Activated T-cell treated with anti-CD3 and anti-CD28 coated beads, Interleukin-2, amount 50 U/mL, for 24 hours (primary cell): Measurements from ENCODE around the gene MED13L.

Experiments used
- DNase-seq: peaks from one replicate; pipeline ENCODE4 v3.0.0-alpha.2; 2020
- H3K27ac Mint-ChIP-seq: 2 replicates; pipeline ENCODE4 v1.8.0; 2020; ENCODE audit warnings: mild to moderate bottlenecking, mixed read lengths
- H3K27me3 Mint-ChIP-seq: 2 replicates; pipeline ENCODE4 v1.8.0; 2020; ENCODE audit warnings: mixed read lengths
- H3K36me3 Mint-ChIP-seq: 2 replicates; pipeline ENCODE4 v1.8.0; 2020; ENCODE audit warnings: low read depth, mixed read lengths
- H3K4me1 Mint-ChIP-seq: 2 replicates; pipeline ENCODE4 v1.8.0; 2020; ENCODE audit warnings: low read depth, mixed read lengths
- H3K4me3 Mint-ChIP-seq: 2 replicates; pipeline ENCODE4 v1.8.0; 2020; ENCODE audit warnings: mild to moderate bottlenecking, moderate library complexity, mixed read lengths
- H3K9me3 Mint-ChIP-seq: 2 replicates; pipeline ENCODE4 v1.8.0; 2020; ENCODE audit warnings: mixed read lengths

Gene MED13L

GRCh38 chr12:116277467-116278278, at the start of gene MED13L:
MED13L (minus strand) TSS chr12:116277693; CDS start chr12:116277131, 562 bp downstream.
- H3K36me3 Mint-ChIP-seq = peaks cover 8% of the 10 kb centered on the region
- DNase-seq = peak; percentile 93
- no peaks in the 10 kb centered on the region for H3K27me3 Mint-ChIP-seq
- H3K4me3 Mint-ChIP-seq = peak within 1 kb of the TSS; percentile 94
- H3K9me3 Mint-ChIP-seq = no peaks in the 10 kb centered on the region
- peaks cover 38% of the 10 kb centered on the region for H3K4me1 Mint-ChIP-seq
- H3K27ac Mint-ChIP-seq = peak within 1 kb of the TSS; percentile 94

GRCh38 chr12:116325336-116325664, 47.8 kb upstream of the MED13L start:
- H3K27ac Mint-ChIP-seq = peak overlapping the region; percentile 81
- H3K27me3 Mint-ChIP-seq = no peaks in the 10 kb centered on the region
- peak overlapping the region; percentile 12 for H3K4me3 Mint-ChIP-seq
- H3K36me3 Mint-ChIP-seq = no peaks in the 10 kb centered on the region
- DNase-seq = no peak
- H3K4me1 Mint-ChIP-seq = peaks cover 38% of the 10 kb centered on the region
- H3K9me3 Mint-ChIP-seq = no peaks in the 10 kb centered on the region

- H3K4me1 Mint-ChIP-seq = peaks cover 43% of the 10 kb centered on the region
- no peak for DNase-seq
- no peaks in the 10 kb centered on the region for H3K27me3 Mint-ChIP-seq
- H3K27ac Mint-ChIP-seq = peak overlapping the region; percentile 81
- H3K36me3 Mint-ChIP-seq = no peaks in the 10 kb centered on the region
- H3K4me3 Mint-ChIP-seq = peak overlapping the region; percentile 12
- no peaks in the 10 kb centered on the region for H3K9me3 Mint-ChIP-seq
Measured at GRCh38 chr12:116324654-116325335, 47.3 kb upstream of the MED13L start.

- Mint-ChIP-seq H3K4me3 (no peak overlapping the region), H3K27ac (peak overlapping the region; percentile 61), H3K4me1 (peaks cover 53% of the 10 kb centered on the region), H3K36me3 (no peaks in the 10 kb centered on the region), H3K27me3 (no peaks in the 10 kb centered on the region), H3K9me3 (no peaks in the 10 kb centered on the region)
- no peak for DNase-seq
Measured at GRCh38 chr12:116323406-116324386, 46.2 kb upstream of the MED13L start.

GRCh38 chr12:116321913-116322312, 44.4 kb upstream of the MED13L start:
- Mint-ChIP-seq H3K4me3 (no peak overlapping the region), H3K27me3 (no peaks in the 10 kb centered on the region), H3K9me3 (no peaks in the 10 kb centered on the region), H3K36me3 (no peaks in the 10 kb centered on the region), H3K27ac (no peak overlapping the region), H3K4me1 (peaks cover 55% of the 10 kb centered on the region)
- no peak for DNase-seq

GRCh38 chr12:116320791-116321217, 43.3 kb upstream of the MED13L start:
- no peak overlapping the region for H3K4me3 Mint-ChIP-seq
- H3K27ac Mint-ChIP-seq = peak overlapping the region; percentile 89
- peaks cover 52% of the 10 kb centered on the region for H3K4me1 Mint-ChIP-seq
- DNase-seq = no peak
- H3K27me3 Mint-ChIP-seq = no peaks in the 10 kb centered on the region
- no peaks in the 10 kb centered on the region for H3K9me3 Mint-ChIP-seq
- H3K36me3 Mint-ChIP-seq = no peaks in the 10 kb centered on the region

GRCh38 chr12:116319898-116320621, 42.6 kb upstream of the MED13L start:
- H3K4me1 Mint-ChIP-seq = peaks cover 45% of the 10 kb centered on the region
- peak overlapping the region; percentile 48 for H3K4me3 Mint-ChIP-seq
- peak overlapping the region; percentile 89 for H3K27ac Mint-ChIP-seq
- no peaks in the 10 kb centered on the region for H3K36me3 Mint-ChIP-seq
- DNase-seq = peak; percentile 44
- H3K27me3 Mint-ChIP-seq = no peaks in the 10 kb centered on the region
- no peaks in the 10 kb centered on the region for H3K9me3 Mint-ChIP-seq

- H3K36me3 Mint-ChIP-seq = no peaks in the 10 kb centered on the region
- peak overlapping the region; percentile 48 for H3K4me3 Mint-ChIP-seq
- DNase-seq = no peak
- H3K4me1 Mint-ChIP-seq = peaks cover 41% of the 10 kb centered on the region
- H3K9me3 Mint-ChIP-seq = no peaks in the 10 kb centered on the region
- H3K27me3 Mint-ChIP-seq = no peaks in the 10 kb centered on the region
- H3K27ac Mint-ChIP-seq = peak overlapping the region; percentile 89
Measured at GRCh38 chr12:116319233-116319897, 41.9 kb upstream of the MED13L start.

GRCh38 chr12:116318576-116319232, 41.2 kb upstream of the MED13L start:
- Mint-ChIP-seq H3K27ac (no peak overlapping the region), H3K27me3 (no peaks in the 10 kb centered on the region), H3K4me3 (no peak overlapping the region), H3K4me1 (peaks cover 35% of the 10 kb centered on the region), H3K36me3 (no peaks in the 10 kb centered on the region), H3K9me3 (no peaks in the 10 kb centered on the region)
- no peak for DNase-seq

- DNase-seq = no peak
- Mint-ChIP-seq H3K9me3 (no peaks in the 10 kb centered on the region), H3K36me3 (no peaks in the 10 kb centered on the region), H3K27ac (no peak overlapping the region), H3K4me3 (no peak overlapping the region), H3K4me1 (peaks cover 32% of the 10 kb centered on the region), H3K27me3 (no peaks in the 10 kb centered on the region)
Measured at GRCh38 chr12:116317986-116318575, 40.6 kb upstream of the MED13L start.

- Mint-ChIP-seq H3K4me3 (no peak overlapping the region), H3K27ac (no peak overlapping the region), H3K36me3 (no peaks in the 10 kb centered on the region), H3K4me1 (peaks cover 32% of the 10 kb centered on the region), H3K9me3 (no peaks in the 10 kb centered on the region), H3K27me3 (no peaks in the 10 kb centered on the region)
- no peak for DNase-seq
Measured at GRCh38 chr12:116317139-116317538, 39.6 kb upstream of the MED13L start.

GRCh38 chr12:116314477-116314876, 37.0 kb upstream of the MED13L start:
- Mint-ChIP-seq H3K27me3 (no peaks in the 10 kb centered on the region), H3K27ac (no peak overlapping the region), H3K36me3 (no peaks in the 10 kb centered on the region), H3K4me3 (no peak overlapping the region), H3K4me1 (peaks cover 14% of the 10 kb centered on the region), H3K9me3 (peaks cover 4% of the 10 kb centered on the region)
- DNase-seq = no peak
